CD8-positive, alpha-beta memory T cell (primary cell): ENCODE data around the gene EMD. TPM values are rescaled to one million over a fixed set of nuclear protein-coding genes. Genes with fewer than 3 reads are reported as not detected.

Experiments
- CTCF ChIA-PET: fragments of 350-600 bp; sonication (Branson Sonifier 250); formaldehyde crosslinking; loops from one replicate; lab custom pipeline; 2021; ENCODE audit warnings: antibody characterized with exemption; lab: Charles Lee
- POLR2A ChIA-PET: fragments of 350-600 bp; sonication (Branson Sonifier 250); formaldehyde crosslinking; loops from one replicate; lab custom pipeline; 2021; ENCODE audit warnings: antibody characterized with exemption; lab: Charles Lee
- DNase-seq, 5 donors: peaks; one replicate each; pipeline versions ENCODE4 v3.0.0 to v3.0.0-alpha.2; 2020 to 2022; ENCODE audit warnings: mixed read lengths in 1 of 5
- H3K27ac ChIP-seq: one replicate; pipeline ENCODE4 v1.7.0; 2013; ENCODE audit warnings: low read depth, mild to moderate bottlenecking, low read length, moderate library complexity
- H3K27me3 ChIP-seq: 2 replicates; pipeline ENCODE4 v1.7.0; 2013; ENCODE audit warnings: low read length, mild to moderate bottlenecking; ENCODE audit not compliant: insufficient read depth, poor library complexity, severe bottlenecking
- H3K36me3 ChIP-seq: 2 replicates; pipeline ENCODE4 v1.7.0; 2013; ENCODE audit warnings: mild to moderate bottlenecking, low read length, moderate library complexity; ENCODE audit not compliant: insufficient read depth
- H3K4me1 ChIP-seq: 2 replicates; pipeline ENCODE4 v1.7.0; 2013; ENCODE audit warnings: mild to moderate bottlenecking, low read length, moderate library complexity; ENCODE audit not compliant: insufficient read depth
- H3K4me3 ChIP-seq: 2 replicates; pipeline ENCODE4 v1.7.0; 2013; ENCODE audit warnings: mild to moderate bottlenecking, low read length
- H3K9me3 ChIP-seq: 2 replicates; pipeline ENCODE4 v1.7.0; 2013; ENCODE audit warnings: mild to moderate bottlenecking, low read length
- H3K27ac Mint-ChIP-seq, 8 donors: one replicate each; pipeline ENCODE4 v1.8.0; 2020 to 2021; ENCODE audit warnings: mixed read lengths in 8 of 8, mild to moderate bottlenecking in 6 of 8, inconsistent platforms in 3 of 8, moderate library complexity in 3 of 8
- H3K27me3 Mint-ChIP-seq, 2 donors: one replicate each; pipeline ENCODE4 v1.8.0; 2020 to 2021; ENCODE audit warnings: mixed read lengths in 2 of 2, mild to moderate bottlenecking in 1 of 2, moderate library complexity in 1 of 2
- H3K36me3 Mint-ChIP-seq, 3 donors: one replicate each; pipeline ENCODE4 v1.8.0; 2020 to 2021; ENCODE audit warnings: mixed read lengths in 3 of 3, inconsistent platforms in 1 of 3, mild to moderate bottlenecking in 1 of 3
- H3K4me1 Mint-ChIP-seq, 3 donors: one replicate each; pipeline ENCODE4 v1.8.0; 2020 to 2021; ENCODE audit warnings: mixed read lengths in 3 of 3, inconsistent platforms in 1 of 3, mild to moderate bottlenecking in 1 of 3
- H3K4me3 Mint-ChIP-seq, 7 donors: one replicate each; pipeline ENCODE4 v1.8.0; 2020 to 2021; ENCODE audit warnings: mixed read lengths in 7 of 7, mild to moderate bottlenecking in 6 of 7, moderate library complexity in 4 of 7, inconsistent platforms in 2 of 7
- H3K9me3 Mint-ChIP-seq, 5 donors: one replicate each; pipeline ENCODE4 v1.8.0; 2020 to 2022; ENCODE audit warnings: mixed read lengths in 5 of 5, mild to moderate bottlenecking in 3 of 5, moderate library complexity in 2 of 5, inconsistent platforms in 1 of 5
- polyA plus RNA-seq: library from polyadenylated mRNA; unstranded; fragments of 300-500 nt; fragmentation: Illumina TruSeq; gene quantifications from one replicate; pipeline ENCODE4 v1.2.3, GENCODE V29; 2021
- total RNA-seq, 2 experiments: library from RNA; stranded (reverse); gene quantifications; one replicate each; pipeline ENCODE4 v1.2.3, GENCODE V29; 2021

The EMD gene
- total and polyA plus RNA-seq, 3 experiments from 2014 or later = 37.2 to 119 (median 107) TPM

- Mint-ChIP-seq H3K36me3 (peaks cover 0 to 20% (median 0%) of the 10 kb centered on the region in 3 donors), H3K9me3 (no peaks in the 10 kb centered on the region), H3K4me3 (peak overlapping the region; percentile 82 to 94 (median 88)), H3K4me1 (peaks cover 33 to 38% (median 37%) of the 10 kb centered on the region in 3 donors), H3K27ac (peak overlapping the region; percentile 81 to 100 (median 96)), H3K27me3 (peaks cover 0 to 8% of the 10 kb centered on the region in 2 donors)
- Histone ChIP-seq H3K9me3 (no peaks in the 10 kb centered on the region), H3K4me3 (peak overlapping the region; percentile 15), H3K27me3 (no peaks in the 10 kb centered on the region), H3K4me1 (peaks cover 42% of the 10 kb centered on the region), H3K36me3 (peaks cover 7% of the 10 kb centered on the region), H3K27ac (peak overlapping the region; percentile 54)
- ChIA-PET POLR2A (no interaction called here), CTCF (interaction anchor here (1.2 kb wide), 1 partner anchor 10 kb away, joined by 3 read pairs; no protein-coding TSS in a partner anchor)
- DNase-seq = peak in 1 of 5 donors; percentile 3
These were observed 7.2 kb upstream of the EMD start for GRCh38 chrX:154371789-154372300.

- DNase-seq = peak in 3 of 5 donors; percentile 42 to 69 (median 49)
- peaks cover 0 to 14% (median 0%) of the 10 kb centered on the region in 3 donors for H3K36me3 Mint-ChIP-seq
- ChIA-PET POLR2A (interaction anchor here (0.7 to 0.9 kb wide), 2 partner anchors 11 to 26 kb away, joined by 3 read pairs; no protein-coding TSS in a partner anchor), CTCF (interaction anchor here (1.0 to 2.0 kb wide), 11 partner anchors 9 to 169 kb away, joined by 3 to 11 read pairs (median 7); partner anchors contain the start of gene RPL10)
- H3K4me1 ChIP-seq = peaks cover 42% of the 10 kb centered on the region
- H3K4me3 ChIP-seq = no peak overlapping the region
- H3K4me3 Mint-ChIP-seq = peak overlapping the region; percentile 82 to 94 (median 88)
- peaks cover 29 to 36% (median 34%) of the 10 kb centered on the region in 3 donors for H3K4me1 Mint-ChIP-seq
- peaks cover 0 to 8% of the 10 kb centered on the region in 2 donors for H3K27me3 Mint-ChIP-seq
- H3K27me3 ChIP-seq = no peaks in the 10 kb centered on the region
- H3K27ac ChIP-seq = peak overlapping the region; percentile 54
- no peaks in the 10 kb centered on the region for H3K9me3 Mint-ChIP-seq
- H3K36me3 ChIP-seq = no peaks in the 10 kb centered on the region
- peak overlapping the region; percentile 81 to 100 (median 96) for H3K27ac Mint-ChIP-seq
- no peaks in the 10 kb centered on the region for H3K9me3 ChIP-seq
These were observed 6.5 kb upstream of the EMD start for GRCh38 chrX:154372612-154373022.

GRCh38 chrX:154373340-154374306 is 5.5 kb upstream of the EMD start:
- DNase-seq = peak in 1 of 5 donors; percentile 5
- H3K4me3 ChIP-seq = peak overlapping the region; percentile 53
- H3K36me3 Mint-ChIP-seq = peaks cover 0 to 6% (median 0%) of the 10 kb centered on the region in 3 donors
- no peaks in the 10 kb centered on the region for H3K27me3 ChIP-seq
- H3K4me1 ChIP-seq = peaks cover 37% of the 10 kb centered on the region
- peaks cover 0 to 8% of the 10 kb centered on the region in 2 donors for H3K27me3 Mint-ChIP-seq
- no peaks in the 10 kb centered on the region for H3K9me3 Mint-ChIP-seq
- no peaks in the 10 kb centered on the region for H3K36me3 ChIP-seq
- H3K27ac Mint-ChIP-seq = peak overlapping the region in 7 of 8 donors; percentile 61 to 100 (median 87)
- no peaks in the 10 kb centered on the region for H3K9me3 ChIP-seq
- peaks cover 20 to 29% (median 25%) of the 10 kb centered on the region in 3 donors for H3K4me1 Mint-ChIP-seq
- CTCF ChIA-PET = interaction anchor here (0.8 to 2.0 kb wide), 17 partner anchors 8 to 168 kb away, joined by 3 to 11 read pairs (median 5); partner anchors contain the start of genes RPL10 and SLC10A3
- H3K27ac ChIP-seq = peak overlapping the region; percentile 47
- peak overlapping the region; percentile 45 to 89 (median 78) for H3K4me3 Mint-ChIP-seq
- POLR2A ChIA-PET = interaction anchor here (0.7 to 1.2 kb wide), 3 partner anchors 10 to 25 kb away, joined by 3 to 4 read pairs (median 3); partner anchors contain the start of gene RPL10

GRCh38 chrX:154374313-154375155 is 4.6 kb upstream of the EMD start, which contains the start of gene FLNA:
Gene FLNA (minus strand): TSS chrX:154374634. CDS start chrX:154371245, 3,389 bp downstream.
- Mint-ChIP-seq H3K9me3 (no peaks in the 10 kb centered on the region), H3K4me1 (peaks cover 19 to 27% (median 25%) of the 10 kb centered on the region in 3 donors), H3K27ac (peak within 1 kb of the TSS in 7 of 8 donors; percentile 61 to 100 (median 87)), H3K27me3 (peaks cover 0 to 4% of the 10 kb centered on the region in 2 donors), H3K4me3 (peak within 1 kb of the TSS; percentile 45 to 89 (median 78)), H3K36me3 (peaks cover 0 to 7% (median 0%) of the 10 kb centered on the region in 3 donors)
- Histone ChIP-seq H3K4me3 (peak within 1 kb of the TSS; percentile 53), H3K27ac (peak within 1 kb of the TSS; percentile 47), H3K9me3 (no peaks in the 10 kb centered on the region), H3K27me3 (no peaks in the 10 kb centered on the region), H3K36me3 (no peaks in the 10 kb centered on the region), H3K4me1 (peaks cover 37% of the 10 kb centered on the region)
- ChIA-PET POLR2A (interaction anchor here (1.2 kb wide), 1 partner anchor 23 kb away, joined by 4 read pairs; the partner anchor contains the start of gene RPL10), CTCF (interaction anchor here (1.4 to 2.0 kb wide), 6 partner anchors 9 to 159 kb away, joined by 5 to 11 read pairs (median 7); partner anchors contain the start of gene SLC10A3)
- peak in 1 of 5 donors; percentile 27 for DNase-seq

GRCh38 chrX:154375156-154375504 is 4.0 kb upstream of the EMD start:
- Mint-ChIP-seq H3K4me1 (peaks cover 14 to 29% (median 26%) of the 10 kb centered on the region in 3 donors), H3K4me3 (peak overlapping the region in 5 of 7 donors; percentile 3 to 76 (median 45)), H3K9me3 (no peaks in the 10 kb centered on the region), H3K27me3 (peaks cover 0 to 1% of the 10 kb centered on the region in 2 donors), H3K27ac (peak overlapping the region in 5 of 8 donors; percentile 45 to 96 (median 82)), H3K36me3 (peaks cover 0 to 6% (median 2%) of the 10 kb centered on the region in 3 donors)
- CTCF ChIA-PET = interaction anchor here (2.0 kb wide), 1 partner anchor 115 kb away, joined by 5 read pairs; the partner anchor contains the start of gene SLC10A3
- no peak for DNase-seq
- Histone ChIP-seq H3K4me3 (no peak overlapping the region), H3K36me3 (no peaks in the 10 kb centered on the region), H3K9me3 (no peaks in the 10 kb centered on the region), H3K27ac (no peak overlapping the region), H3K4me1 (peaks cover 40% of the 10 kb centered on the region), H3K27me3 (no peaks in the 10 kb centered on the region)
- POLR2A ChIA-PET = no interaction called here

- POLR2A ChIA-PET = no interaction called here
- H3K27me3 ChIP-seq = no peaks in the 10 kb centered on the region
- Mint-ChIP-seq H3K9me3 (no peaks in the 10 kb centered on the region), H3K27me3 (peaks cover 0 to 1% of the 10 kb centered on the region in 2 donors), H3K27ac (peak overlapping the region in 6 of 8 donors; percentile 24 to 94 (median 88)), H3K4me1 (peaks cover 18 to 38% (median 33%) of the 10 kb centered on the region in 3 donors), H3K4me3 (peak overlapping the region in 1 of 7 donors; percentile 51), H3K36me3 (peaks cover 0 to 20% (median 2%) of the 10 kb centered on the region in 3 donors)
- no peaks in the 10 kb centered on the region for H3K9me3 ChIP-seq
- H3K4me1 ChIP-seq = peaks cover 48% of the 10 kb centered on the region
- CTCF ChIA-PET = no interaction called here
- no peak for DNase-seq
- no peaks in the 10 kb centered on the region for H3K36me3 ChIP-seq
- no peak overlapping the region for H3K27ac ChIP-seq
- H3K4me3 ChIP-seq = no peak overlapping the region
These were observed 2.3 kb upstream of the EMD start for GRCh38 chrX:154376774-154377173.
